GM11168 (cell line): ENCODE measurements around the gene SERPINB6.
"Not testable (repeated sequence)": the region's sequence is repeated elsewhere in the genome, so short reads cannot be mapped to it uniquely, and the experiment has no call there.

Experiments
- in situ Hi-C: fragments of 300-500 bp; cut with MboI; formaldehyde crosslinking; loops from one replicate; pipeline ENCODE4 v1.12.0; 2022; ENCODE audit warnings: low sequenced_read_pairs; ENCODE audit not compliant: unreplicated experiment

Gene SERPINB6

GRCh38 chr6:3001146-3001772 is 29.9 kb upstream of the SERPINB6 start:
- in situ Hi-C loops: loop anchor here (5.0 kb wide), 1 partner anchor 51 kb away; no protein-coding TSS in a partner anchor

- in situ Hi-C loops: loop anchor here (5.0 kb wide), 1 partner anchor 52 kb away; no protein-coding TSS in a partner anchor
Observed at GRCh38 chr6:2999618-3000557, 28.5 kb upstream of the SERPINB6 start, which contains the start of gene NQO2. TSS of gene NQO2 (plus strand) at chr6:2999894. CDS start at chr6:3006553, 6,659 bp downstream.

GRCh38 chr6:2998998-2999617 is 27.7 kb upstream of the SERPINB6 start:
- in situ Hi-C loops: no loop called here

GRCh38 chr6:2998249-2998997 is 27.1 kb upstream of the SERPINB6 start:
- in situ Hi-C loops: not testable (repeated sequence)

- in situ Hi-C loops: no loop called here
Observed at GRCh38 chr6:2993755-2994317, 22.5 kb upstream of the SERPINB6 start.

GRCh38 chr6:2992330-2992979 is 21.1 kb upstream of the SERPINB6 start:
- in situ Hi-C loops: no loop called here

- in situ Hi-C loops: no loop called here
Observed at GRCh38 chr6:2990932-2991506, 19.7 kb upstream of the SERPINB6 start.

GRCh38 chr6:2990248-2990931 is 19.0 kb upstream of the SERPINB6 start:
- in situ Hi-C loops: no loop called here

GRCh38 chr6:2989332-2990247 is 18.2 kb upstream of the SERPINB6 start:
- in situ Hi-C loops: no loop called here

GRCh38 chr6:2988426-2989331 is 17.3 kb upstream of the SERPINB6 start:
- in situ Hi-C loops: no loop called here

- in situ Hi-C loops: no loop called here
Observed at GRCh38 chr6:2988094-2988425, 16.7 kb upstream of the SERPINB6 start.

GRCh38 chr6:2986722-2987221 is 15.4 kb upstream of the SERPINB6 start:
- in situ Hi-C loops: no loop called here

GRCh38 chr6:2984738-2985406 is 13.5 kb upstream of the SERPINB6 start:
- in situ Hi-C loops: no loop called here

GRCh38 chr6:2982426-2983117 is 11.2 kb upstream of the SERPINB6 start:
- in situ Hi-C loops: no loop called here

- in situ Hi-C loops: no loop called here
Observed at GRCh38 chr6:2980465-2980855, 9.1 kb upstream of the SERPINB6 start.
